ENCODE data around the gene DICER1.
"Not testable (repeated sequence)": the region's sequence is repeated elsewhere in the genome, so short reads cannot be mapped to it uniquely, and the experiment has no call there.

The DICER1 gene

GRCh38 chr14:95185767-95186392 lies 28.6 kb upstream of the DICER1 start:
- no peak for DNase-seq (ENCODE audit: low spot score)

GRCh38 chr14:95185033-95185766 lies 27.9 kb upstream of the DICER1 start:
- DNase-seq (ENCODE audit: low spot score), result no peak

- DNase-seq (ENCODE audit: low spot score), result no peak
Measured at GRCh38 chr14:95184413-95184790, 27.1 kb upstream of the DICER1 start.

- no peak for DNase-seq (ENCODE audit: low spot score)
Measured at GRCh38 chr14:95183532-95184412, 26.4 kb upstream of the DICER1 start.

GRCh38 chr14:95183082-95183481 lies 25.8 kb upstream of the DICER1 start:
- DNase-seq (ENCODE audit: low spot score), result no peak

GRCh38 chr14:95182379-95182778 lies 25.1 kb upstream of the DICER1 start:
- DNase-seq (ENCODE audit: low spot score), result no peak

- DNase-seq (ENCODE audit: low spot score), result no peak
Measured at GRCh38 chr14:95180966-95181741, 23.8 kb upstream of the DICER1 start.

GRCh38 chr14:95175670-95176069 lies 18.3 kb upstream of the DICER1 start:
- not testable (repeated sequence) for DNase-seq (ENCODE audit: low spot score)

GRCh38 chr14:95174184-95174792 lies 17.0 kb upstream of the DICER1 start:
- DNase-seq (ENCODE audit: low spot score), result no peak

GRCh38 chr14:95173518-95173917 lies 16.2 kb upstream of the DICER1 start:
- DNase-seq (ENCODE audit: low spot score), result no peak

GRCh38 chr14:95167177-95167576 lies 9.8 kb upstream of the DICER1 start:
- DNase-seq (ENCODE audit: low spot score), result no peak

GRCh38 chr14:95165517-95165916 lies 8.2 kb upstream of the DICER1 start:
- DNase-seq (ENCODE audit: low spot score), result no peak

GRCh38 chr14:95164506-95164905 lies 7.2 kb upstream of the DICER1 start:
- DNase-seq (ENCODE audit: low spot score), result peak; percentile 38

- no peak for DNase-seq (ENCODE audit: low spot score)
Measured at GRCh38 chr14:95163666-95164065, 6.3 kb upstream of the DICER1 start.

GRCh38 chr14:95163132-95163531 lies 5.8 kb upstream of the DICER1 start:
- DNase-seq (ENCODE audit: low spot score), result no peak

GRCh38 chr14:95162641-95163040 lies 5.3 kb upstream of the DICER1 start:
- no peak for DNase-seq (ENCODE audit: low spot score)

- no peak for DNase-seq (ENCODE audit: low spot score)
Measured at GRCh38 chr14:95157048-95157326, 342 bp downstream of the DICER1 start.

- DNase-seq (ENCODE audit: low spot score), result peak; percentile 45
Measured at GRCh38 chr14:95156161-95157047, 925 bp downstream of the DICER1 start.

GRCh38 chr14:95155045-95155444 lies 2.3 kb downstream of the DICER1 start:
- no peak for DNase-seq (ENCODE audit: low spot score)

GRCh38 chr14:95153866-95154265 lies 3.5 kb downstream of the DICER1 start:
- DNase-seq (ENCODE audit: low spot score), result no peak

- no peak for DNase-seq (ENCODE audit: low spot score)
Measured at GRCh38 chr14:95151561-95151960, 5.8 kb downstream of the DICER1 start.

Data from RKO (cell line).